Sigmoid colon (tissue), 3 donors: ENCODE results near the gene LRPPRC.

Experiments used
- POLR2A ChIP-seq, 2 donors: fragments of 450-650 bp; IDR thresholded peaks; one replicate each; pipeline ENCODE4 v1.6.1; 2016; ENCODE audit warnings: antibody characterized with exemption in 2 of 2, mild to moderate bottlenecking in 2 of 2, moderate library complexity in 2 of 2
- TF ChIP-seq, protein P1 (sequence below), 4 experiments: fragments of 450-650 bp in 3 of 4; fragments of 200-600 bp in 1 of 4; IDR thresholded peaks; one replicate each; pipeline ENCODE4 v1.5.1; 2016 to 2019; ENCODE audit warnings: antibody characterized with exemption in 4 of 4, mild to moderate bottlenecking in 3 of 4, moderate library complexity in 2 of 4

DNA sequence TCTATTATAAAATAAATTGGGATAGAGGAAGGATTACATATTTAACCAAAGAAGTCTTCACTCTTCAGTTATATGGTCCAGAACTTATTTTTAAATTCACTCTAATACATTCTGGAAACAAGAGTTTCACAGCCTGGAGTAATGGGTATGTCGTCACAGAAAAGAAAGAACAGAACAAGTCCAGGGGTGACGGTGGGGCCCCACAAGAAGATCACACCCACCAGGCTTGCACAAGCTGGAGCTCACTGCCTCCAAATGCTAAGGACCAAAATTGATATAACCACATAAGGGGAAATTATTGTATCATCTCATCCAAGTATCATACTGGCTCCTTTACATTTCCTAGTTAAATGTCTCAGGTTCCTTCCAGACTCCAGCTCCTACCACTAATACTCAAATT is 11.3 kb downstream of the LRPPRC start:
- TF ChIP-seq, protein P1, sequence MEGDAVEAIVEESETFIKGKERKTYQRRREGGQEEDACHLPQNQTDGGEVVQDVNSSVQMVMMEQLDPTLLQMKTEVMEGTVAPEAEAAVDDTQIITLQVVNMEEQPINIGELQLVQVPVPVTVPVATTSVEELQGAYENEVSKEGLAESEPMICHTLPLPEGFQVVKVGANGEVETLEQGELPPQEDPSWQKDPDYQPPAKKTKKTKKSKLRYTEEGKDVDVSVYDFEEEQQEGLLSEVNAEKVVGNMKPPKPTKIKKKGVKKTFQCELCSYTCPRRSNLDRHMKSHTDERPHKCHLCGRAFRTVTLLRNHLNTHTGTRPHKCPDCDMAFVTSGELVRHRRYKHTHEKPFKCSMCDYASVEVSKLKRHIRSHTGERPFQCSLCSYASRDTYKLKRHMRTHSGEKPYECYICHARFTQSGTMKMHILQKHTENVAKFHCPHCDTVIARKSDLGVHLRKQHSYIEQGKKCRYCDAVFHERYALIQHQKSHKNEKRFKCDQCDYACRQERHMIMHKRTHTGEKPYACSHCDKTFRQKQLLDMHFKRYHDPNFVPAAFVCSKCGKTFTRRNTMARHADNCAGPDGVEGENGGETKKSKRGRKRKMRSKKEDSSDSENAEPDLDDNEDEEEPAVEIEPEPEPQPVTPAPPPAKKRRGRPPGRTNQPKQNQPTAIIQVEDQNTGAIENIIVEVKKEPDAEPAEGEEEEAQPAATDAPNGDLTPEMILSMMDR (IDR thresholded peaks at IDR 0.05): no peak
- no peak for TF ChIP-seq POLR2A (IDR thresholded peaks at IDR 0.05)
